NCI-H1930 (cell line): ENCODE results near the gene S100A9.
A peak's percentile ranks its signal among the peaks of the same experiment; 100 is the strongest.
"Not testable (repeated sequence)": the region's sequence is repeated elsewhere in the genome, so short reads cannot be mapped to it uniquely, and the experiment has no call there.

ENCODE experiments used
- DNase-seq, 2 experiments: peaks; one replicate each; lab custom pipeline; 2025; lab: John Stamatoyannopoulos, UW

The S100A9 gene

DNA sequence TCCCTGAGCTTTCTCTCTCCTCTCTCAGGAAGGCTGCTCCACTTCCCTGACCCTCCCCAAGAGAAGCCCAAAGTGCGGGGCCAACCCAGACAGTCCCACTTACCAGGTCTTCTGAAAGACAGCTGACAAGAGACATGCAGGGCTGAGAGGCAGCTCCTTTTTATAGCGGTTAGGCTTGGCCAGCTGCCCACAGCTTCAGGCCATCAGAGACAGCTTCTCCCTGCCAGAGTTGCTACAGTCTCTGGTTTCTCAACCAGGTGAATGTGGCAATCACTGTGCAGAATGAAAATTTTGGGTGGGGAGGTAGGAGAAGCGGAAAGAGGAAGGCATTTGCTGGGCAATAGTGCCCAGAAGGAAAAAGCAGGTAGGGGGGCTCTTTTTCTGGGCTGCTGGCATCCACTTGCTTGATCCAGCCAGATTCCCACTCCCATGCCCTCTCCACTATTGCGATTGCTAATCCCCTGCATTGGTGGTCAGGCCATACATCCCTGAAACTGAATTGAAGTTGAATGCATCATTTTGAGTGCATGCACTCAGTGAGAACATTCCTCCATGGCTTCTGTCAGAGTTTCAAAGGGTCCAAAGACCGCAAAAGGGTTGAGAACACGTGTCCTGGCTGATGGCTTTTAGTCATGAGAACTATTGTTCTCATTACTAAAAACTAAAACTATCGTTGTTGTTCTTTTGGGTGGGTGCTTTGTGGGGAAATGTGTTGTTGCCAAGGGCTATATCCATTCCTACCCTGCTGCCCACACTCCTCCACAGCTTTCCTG lies 33.5 kb downstream of the S100A9 start, which contains the start of gene S100A8:
Gene S100A8 (minus strand): TSS at position 136 of the 773 bp plus-strand sequence. CDS start 538 bp downstream, outside the sequence.
- no peak for DNase-seq

DNA sequence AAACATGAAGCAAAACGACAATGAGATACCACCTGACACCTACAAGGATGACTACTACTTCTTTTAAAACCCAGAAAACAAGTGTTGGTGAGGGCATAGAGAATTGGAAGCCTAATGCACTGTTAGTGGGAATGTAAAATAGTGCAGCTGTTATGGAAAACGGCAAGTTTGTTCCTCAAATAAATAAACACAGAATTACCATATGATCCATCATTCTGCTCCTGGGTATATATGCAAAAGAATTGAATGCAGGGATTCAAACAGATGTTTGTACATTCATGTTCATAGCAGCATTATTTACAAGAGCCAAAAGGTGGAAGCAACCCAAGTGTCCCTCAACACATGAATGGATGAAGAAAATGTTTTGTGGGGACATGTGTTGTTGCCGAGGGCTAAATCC lies 34.6 kb downstream of the S100A9 start:
- no peak for DNase-seq

GRCh38 chr1:153392822-153393221 lies 35.2 kb downstream of the S100A9 start:
- no peak for DNase-seq

- DNase-seq: peak in 1 of 2 experiments; percentile 14
Measured at GRCh38 chr1:153393926-153394325, 36.3 kb downstream of the S100A9 start.

GRCh38 chr1:153394391-153394790 lies 36.7 kb downstream of the S100A9 start:
- no peak for DNase-seq

DNA sequence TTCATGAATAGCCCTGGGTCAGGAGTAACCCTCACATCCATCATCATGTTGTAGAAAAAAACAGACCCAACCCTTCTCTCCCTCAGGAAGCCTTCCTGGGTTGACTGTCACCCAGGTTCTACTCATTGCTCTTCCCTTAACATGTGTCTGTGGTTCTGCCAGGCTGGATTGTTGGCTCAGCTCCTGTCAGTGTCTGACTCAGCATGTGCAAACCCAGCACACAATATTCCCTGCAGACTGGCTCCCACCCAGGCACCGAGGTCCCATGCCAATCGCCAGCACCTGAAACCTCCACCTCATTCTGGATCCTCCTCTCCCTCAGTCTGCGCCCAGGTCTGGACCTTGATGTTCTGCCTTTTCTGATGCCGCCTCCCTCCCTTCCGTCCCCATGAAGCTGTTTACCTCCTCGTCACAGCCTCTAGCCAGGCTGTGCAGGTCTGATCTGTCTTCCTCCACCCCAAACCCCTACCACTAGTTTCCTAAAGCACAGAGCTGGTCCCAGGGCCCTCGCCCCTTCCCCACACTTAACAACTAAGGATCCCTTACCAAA lies 37.6 kb downstream of the S100A9 start:
- DNase-seq: no peak

- DNase-seq: no peak
Measured at GRCh38 chr1:153395776-153396175, 38.1 kb downstream of the S100A9 start.

GRCh38 chr1:153396461-153396860 lies 38.8 kb downstream of the S100A9 start:
- no peak for DNase-seq

GRCh38 chr1:153397051-153397923 lies 39.6 kb downstream of the S100A9 start:
- no peak for DNase-seq

DNA sequence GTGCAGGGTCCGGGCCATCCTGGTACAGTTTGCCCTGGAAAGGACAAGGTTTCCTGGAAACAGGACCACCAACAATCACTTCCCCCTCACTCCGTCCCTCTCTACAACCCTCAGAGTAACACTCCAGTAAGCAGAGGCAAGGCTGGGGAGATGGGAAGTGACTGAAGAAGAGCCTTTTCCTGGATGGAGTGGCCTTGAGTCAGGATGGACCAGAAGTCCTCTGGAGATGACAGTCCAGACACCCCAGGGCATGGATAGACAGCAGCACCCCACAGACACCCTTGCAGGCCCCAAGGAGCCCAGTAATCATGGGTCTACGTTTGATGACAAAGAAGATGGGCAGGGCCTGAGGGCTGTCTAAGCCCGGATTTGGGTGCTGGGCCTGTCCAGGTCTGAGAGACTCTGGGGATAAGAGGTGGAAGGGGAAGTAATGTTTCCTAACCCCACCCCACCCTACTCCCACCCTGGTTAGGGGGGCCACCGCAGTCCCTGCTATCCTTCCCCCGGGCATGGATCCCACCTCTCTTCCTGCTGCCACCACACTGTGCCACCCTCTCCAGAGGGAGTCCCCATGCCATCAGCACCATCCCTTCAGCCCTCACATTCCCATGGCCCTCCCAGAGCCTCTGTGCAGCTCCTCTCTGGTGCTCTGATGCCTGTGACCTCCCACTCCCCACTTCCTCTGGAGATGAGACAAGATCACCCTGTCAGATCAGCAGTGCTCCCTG lies 40.4 kb downstream of the S100A9 start:
- DNase-seq: no peak

- no peak for DNase-seq
Measured at GRCh38 chr1:153399401-153400055, 41.9 kb downstream of the S100A9 start.

- DNase-seq: peak in 1 of 2 experiments; percentile 42
Measured at GRCh38 chr1:153400244-153400643, 42.6 kb downstream of the S100A9 start.

DNA sequence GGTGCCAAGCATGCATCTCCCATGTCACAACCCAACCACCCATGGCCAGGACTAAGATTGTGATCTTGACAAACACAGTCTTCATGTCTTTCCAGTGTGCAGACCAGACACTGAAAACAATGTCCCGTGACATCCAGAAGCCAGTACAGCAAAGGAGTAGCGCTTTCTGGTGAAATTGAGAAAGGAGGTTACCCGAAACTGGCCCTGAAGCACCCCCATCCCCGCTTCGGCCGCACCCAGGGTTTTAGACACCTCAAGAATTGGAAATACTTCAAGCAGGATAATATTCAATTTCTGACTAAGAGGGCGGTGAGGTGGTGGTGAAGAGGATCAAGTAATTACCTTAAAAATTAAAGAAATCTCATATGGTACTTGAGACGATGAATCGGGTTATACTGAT lies 43.8 kb downstream of the S100A9 start:
- DNase-seq: no peak

DNA sequence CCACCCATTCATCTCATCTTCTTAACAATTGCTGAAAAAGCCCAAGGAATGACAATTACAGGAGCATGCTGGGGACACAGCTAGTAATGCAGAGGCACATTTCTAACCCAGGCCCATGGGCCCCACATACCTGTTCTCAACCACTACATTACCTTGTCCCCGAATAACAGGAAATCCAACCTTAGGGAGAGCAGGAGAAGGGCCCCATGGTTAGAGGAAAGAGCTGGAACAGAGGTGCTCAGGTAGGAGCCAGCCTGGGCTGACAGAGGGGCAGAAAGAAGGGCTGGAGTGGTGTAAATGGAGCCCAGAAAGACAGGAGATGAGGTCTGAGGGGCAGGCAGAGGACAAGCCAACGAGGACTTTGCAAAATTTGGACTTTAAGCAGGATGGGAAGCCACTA lies 44.6 kb downstream of the S100A9 start:
- no peak for DNase-seq

DNA sequence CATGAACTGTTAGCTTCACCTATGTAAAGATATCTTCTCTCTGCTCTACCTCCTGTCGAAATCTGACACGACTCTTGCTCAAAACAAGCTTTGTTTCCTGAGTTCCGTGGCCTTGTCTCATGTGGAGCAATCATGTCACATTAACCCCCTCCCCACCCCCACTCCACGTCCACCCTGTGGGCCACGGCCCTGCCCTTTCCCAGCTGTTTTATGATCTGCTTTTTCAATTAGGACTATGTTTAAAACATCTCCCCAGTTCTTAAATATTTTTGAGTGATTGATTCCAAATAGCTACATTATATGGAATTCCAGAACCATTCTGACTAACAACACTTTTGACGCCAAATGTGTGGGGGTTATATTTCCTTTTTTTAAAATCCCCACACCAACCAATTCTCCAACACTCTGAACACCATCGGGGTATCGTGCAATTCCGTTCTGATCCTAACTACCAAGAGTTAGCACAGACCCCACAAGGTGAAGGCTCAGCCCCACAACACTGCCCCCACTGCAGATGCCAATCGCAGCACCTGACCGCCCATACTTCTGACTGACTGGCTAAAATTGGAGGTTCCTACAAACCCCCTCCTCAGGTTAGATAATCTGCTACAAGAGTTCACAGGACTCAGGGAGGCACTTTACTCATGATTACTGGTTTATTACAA lies 45.9 kb downstream of the S100A9 start:
- no peak for DNase-seq

GRCh38 chr1:153404086-153404635 lies 46.5 kb downstream of the S100A9 start:
- no peak for DNase-seq

DNA sequence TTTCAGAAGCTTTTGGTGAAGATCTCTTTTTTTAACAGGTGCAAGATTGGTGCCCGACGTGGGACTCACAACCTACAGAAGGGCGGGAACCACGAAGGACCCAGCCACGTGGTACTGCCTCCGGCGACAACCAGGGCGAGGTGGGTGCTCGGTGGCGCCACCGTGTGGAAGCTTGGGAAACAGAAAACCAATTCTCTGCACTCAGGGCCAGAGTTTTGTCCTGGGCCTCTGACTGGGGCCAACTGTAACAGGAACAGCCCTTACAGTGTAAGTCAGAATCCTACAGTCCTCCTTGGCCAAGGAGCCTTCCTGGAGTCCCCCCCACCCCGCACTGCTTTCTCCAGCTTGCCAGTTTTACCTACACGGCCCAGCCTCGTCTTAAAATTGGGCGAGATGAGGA lies 47.1 kb downstream of the S100A9 start:
- no peak for DNase-seq

- DNase-seq: not testable (repeated sequence)
Measured at GRCh38 chr1:153405825-153406599, 48.4 kb downstream of the S100A9 start.

DNA sequence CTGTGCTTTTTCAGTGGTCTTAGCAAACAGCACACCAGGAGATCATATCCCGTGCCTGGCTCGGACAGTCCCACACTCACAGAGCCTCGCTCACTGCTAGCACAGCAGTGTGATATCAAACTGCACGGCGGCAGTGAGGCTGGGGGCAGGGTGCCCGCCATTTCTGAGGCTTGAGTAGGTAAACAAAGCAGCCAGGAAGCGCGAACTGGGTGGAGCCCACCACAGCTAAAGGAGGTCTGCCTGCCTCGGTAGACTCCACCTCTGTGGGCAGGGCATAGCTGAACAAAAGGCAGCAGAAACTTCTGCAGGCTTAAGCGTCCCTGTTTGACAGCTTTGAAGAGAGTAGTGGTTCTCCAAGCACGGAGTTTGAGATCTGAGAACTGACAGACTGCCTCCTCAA lies 49.6 kb downstream of the S100A9 start:
- not testable (repeated sequence) for DNase-seq
